Right lung (tissue), 5 donors: ENCODE data around the gene MYCBPAP. TPM values are rescaled to one million over a fixed set of nuclear protein-coding genes. Genes with fewer than 3 reads are reported as not detected.

Experiments
- DNase-seq, 2 donors: peaks; one replicate each; pipeline ENCODE4 v3.0.0-alpha.2; 2013
- polyA plus RNA-seq, 5 donors: library from polyadenylated mRNA; unstranded; fragments of 120-200 nt; gene quantifications; one replicate each; pipeline versions ENCODE4 v1.2.1 to v1.2.3, GENCODE V29; 2013; ENCODE audit warnings: inconsistent platforms in 1 of 5, low replicate concordance in 1 of 5; ENCODE audit not compliant: insufficient read length in 5 of 5, insufficient read depth in 1 of 5

The MYCBPAP gene
- polyA plus RNA-seq, 5 donors, result 5.0 to 8.2 (median 7.0) TPM

DNA sequence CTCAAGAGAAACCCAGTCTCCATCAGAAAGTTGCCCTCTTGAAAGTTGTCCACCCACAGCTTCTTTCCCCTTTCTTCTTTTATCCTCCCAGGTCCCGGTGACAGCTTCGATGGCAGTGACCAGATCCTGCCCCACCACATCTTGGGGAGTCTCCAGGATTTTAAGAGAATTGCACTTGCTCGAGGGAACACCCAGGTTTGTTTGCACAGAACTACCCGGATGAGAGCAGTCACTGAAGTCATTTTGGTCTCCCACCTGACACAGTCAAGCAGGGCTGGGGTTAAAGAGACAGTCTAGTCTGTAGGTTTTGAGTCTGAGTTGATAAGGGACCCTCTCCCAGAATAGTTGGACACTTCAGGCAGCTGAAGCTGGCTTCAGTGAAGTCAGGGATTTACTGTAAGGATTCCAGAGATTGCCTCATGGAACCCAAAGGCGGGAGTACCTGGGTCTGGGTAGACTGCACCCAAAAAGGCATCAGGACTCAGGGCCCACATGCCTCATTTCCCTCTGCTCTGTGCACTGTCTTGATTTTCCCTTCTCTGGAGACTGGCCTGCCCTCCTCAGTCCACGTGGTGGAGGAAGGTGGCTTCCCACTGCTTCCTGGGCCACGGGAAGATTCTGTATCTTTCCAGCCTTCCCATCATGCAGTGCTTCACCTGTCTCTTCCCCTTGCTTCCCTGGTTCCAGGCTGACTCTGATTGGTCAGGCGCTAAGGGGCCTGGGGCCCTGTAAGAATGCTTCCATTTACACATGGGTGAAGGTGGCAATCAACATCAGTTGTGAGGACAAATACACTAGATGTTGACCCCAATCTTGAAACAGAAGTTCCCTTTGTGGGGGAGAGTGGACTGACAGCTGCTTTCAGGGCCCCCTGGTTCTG lies 9.5 kb downstream of the MYCBPAP start:
- DNase-seq, result no peak

DNA sequence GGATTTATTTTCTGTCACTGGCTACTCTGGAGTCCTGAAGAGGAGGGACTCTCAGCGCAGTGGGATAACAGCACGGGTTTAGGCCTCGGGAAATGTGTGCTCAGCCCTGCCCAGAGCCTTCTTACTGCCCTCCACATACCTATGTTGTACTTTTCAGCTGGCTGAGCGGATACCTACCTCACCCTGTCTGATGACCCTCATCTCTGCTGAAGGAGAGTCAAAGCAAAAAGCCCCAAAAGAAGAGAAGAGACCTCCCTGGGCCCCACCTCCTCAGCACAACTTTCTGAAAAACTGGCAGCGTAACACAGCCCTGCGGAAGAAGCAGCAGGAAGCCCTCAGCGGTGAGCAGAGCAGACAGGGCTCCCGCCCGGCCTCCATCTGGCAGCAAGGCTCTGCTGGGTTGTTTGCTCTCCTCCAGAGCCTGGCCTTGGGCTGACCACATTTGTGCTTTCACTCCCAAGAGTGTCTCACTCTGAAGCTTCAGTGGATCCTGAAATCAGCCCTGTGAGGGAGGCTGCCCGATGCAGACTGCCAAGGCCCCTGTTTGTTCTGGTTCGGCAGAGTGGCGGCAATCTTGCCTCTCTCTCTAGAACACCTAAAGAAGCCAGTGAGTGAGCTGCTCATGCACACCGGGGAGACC lies 10.3 kb downstream of the MYCBPAP start:
- no peak for DNase-seq

DNA sequence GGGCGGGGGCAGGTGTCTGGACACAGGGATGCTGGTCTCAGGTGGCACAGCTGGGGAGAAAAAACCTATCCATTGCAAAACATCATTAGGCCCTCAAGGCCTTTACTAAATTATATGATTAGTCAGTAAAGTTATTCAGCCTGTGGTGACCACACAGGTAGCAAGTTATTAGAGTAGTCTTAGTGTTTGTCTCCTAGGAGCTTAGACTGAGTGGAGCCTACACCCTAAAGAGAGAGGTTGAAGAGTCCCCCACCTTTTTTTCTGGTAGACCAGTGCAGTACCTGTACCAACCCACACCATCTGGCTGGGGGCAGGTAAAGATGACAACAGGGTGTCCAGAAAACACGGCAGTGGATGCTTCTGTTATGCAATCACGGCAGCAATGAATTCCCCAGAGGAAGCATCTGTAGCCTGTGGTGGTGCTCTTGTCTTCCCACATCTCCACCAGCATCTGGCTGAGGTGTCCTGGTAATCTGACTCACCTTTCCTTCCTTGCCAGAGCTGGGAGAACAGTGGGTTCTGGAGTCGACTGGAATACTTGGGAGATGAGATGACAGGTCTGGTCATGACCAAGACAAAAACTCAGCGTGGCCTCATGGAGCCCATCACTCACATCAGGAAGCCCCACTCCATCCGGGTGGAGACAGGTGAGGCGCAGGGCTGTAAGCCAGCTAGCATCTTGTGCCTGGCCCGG lies 11.0 kb downstream of the MYCBPAP start:
- DNase-seq, result no peak

GRCh38 chr17:50520483-50520882 lies 12.2 kb downstream of the MYCBPAP start:
- no peak for DNase-seq

DNA sequence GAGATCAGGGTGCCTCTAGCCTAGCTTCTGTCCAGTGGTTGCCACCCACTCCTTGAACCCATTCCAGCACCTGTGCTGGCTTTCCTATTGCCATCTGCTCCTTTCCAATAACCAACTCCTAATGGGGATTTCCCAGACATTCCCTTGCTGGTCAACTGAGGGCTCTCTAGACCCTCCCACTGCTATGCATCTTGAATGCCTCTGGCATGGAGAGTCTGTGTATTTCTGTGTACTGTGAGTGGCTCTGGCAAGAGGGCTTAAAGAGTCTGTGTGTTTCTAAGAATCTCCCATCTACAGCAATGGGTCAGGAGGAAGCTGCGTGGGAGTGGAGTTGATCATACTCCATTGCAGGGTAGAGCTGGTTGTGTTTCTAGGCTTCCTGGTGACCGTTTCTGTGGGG lies 13.3 kb downstream of the MYCBPAP start:
- DNase-seq, result no peak

GRCh38 chr17:50522766-50523165 lies 14.5 kb downstream of the MYCBPAP start:
- DNase-seq, result no peak

GRCh38 chr17:50523208-50523607 lies 15.0 kb downstream of the MYCBPAP start:
- no peak for DNase-seq

GRCh38 chr17:50524838-50525237 lies 16.6 kb downstream of the MYCBPAP start:
- no peak for DNase-seq

DNA sequence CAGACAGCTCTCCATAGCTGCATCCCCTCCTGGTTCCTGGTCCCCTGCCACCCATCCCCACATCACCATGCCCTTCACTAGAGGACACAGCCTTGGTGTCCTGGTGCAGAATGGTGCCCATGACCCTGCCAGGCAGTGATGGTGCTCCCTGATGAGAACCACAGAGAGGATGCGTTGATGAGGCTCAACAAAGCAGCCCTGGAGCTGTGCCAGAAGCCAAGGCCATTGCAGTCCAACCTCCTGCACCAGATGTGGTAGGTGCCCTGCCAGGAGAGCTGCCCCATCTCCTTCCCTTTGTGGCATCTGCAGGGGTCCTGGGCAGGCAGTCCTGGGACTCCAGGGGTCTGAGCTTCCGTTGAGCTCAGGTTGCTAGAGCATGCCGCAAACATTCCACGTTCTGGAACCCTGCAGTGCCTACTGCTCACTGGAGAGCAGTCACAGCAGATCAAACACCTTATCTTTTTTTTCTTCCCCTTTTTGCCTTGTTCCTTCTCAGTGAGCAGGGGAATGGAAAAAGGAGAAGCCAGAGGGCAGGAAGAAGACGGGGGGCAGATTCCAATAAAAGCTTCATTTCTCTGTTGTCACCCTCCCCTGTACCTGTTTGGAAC lies 19.0 kb downstream of the MYCBPAP start:
- DNase-seq, result no peak

- no peak for DNase-seq
Measured at GRCh38 chr17:50527949-50528474, 19.8 kb downstream of the MYCBPAP start.

DNA sequence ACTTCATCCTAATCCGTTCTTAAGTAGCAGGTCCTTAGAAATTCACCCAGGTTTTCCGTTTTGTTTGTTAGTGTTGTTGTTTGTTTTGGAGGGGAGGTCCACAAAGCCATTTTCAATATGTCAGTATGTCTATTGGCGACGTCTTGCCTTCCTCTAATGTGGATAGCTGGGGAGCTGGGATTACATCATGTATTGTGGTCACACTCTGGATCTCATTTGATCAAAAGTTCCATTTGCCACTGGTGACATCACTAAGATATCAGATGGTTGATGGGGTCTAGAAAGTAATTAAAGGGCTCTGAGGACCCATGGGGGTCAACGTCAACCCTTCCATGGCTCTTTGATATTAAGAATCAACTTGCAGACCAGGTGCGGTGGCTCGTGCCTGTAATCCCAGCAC lies 21.6 kb downstream of the MYCBPAP start:
- no peak for DNase-seq

DNA sequence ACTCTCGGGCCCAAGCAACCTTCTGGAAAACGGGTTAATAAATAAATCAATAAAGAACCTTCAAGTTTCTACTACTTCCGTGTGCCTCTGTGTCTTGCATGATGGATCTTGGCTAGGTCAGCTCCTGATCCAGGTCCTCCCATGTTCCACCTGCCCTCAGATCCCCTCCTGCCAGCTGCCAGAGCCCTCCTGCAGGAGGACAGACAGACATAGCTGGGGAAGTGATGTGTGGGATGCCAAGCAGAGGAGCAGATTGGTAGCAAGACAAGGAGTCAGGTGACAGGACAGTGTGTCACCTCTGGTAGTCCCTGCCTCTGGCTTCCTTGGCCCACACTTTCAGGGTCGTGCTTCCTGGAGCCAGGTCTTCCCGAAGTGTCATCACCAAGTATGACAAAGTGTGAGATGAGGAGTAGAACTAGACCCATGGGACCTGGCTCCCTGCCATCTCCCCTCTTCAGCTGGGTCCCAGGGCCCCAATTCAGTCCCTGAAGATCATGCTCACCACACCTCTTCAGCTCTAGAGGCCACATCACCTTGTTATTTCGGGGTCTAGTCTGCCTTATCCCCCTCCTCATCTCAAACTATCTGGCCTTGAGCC lies 23.3 kb downstream of the MYCBPAP start:
- no peak for DNase-seq

DNA sequence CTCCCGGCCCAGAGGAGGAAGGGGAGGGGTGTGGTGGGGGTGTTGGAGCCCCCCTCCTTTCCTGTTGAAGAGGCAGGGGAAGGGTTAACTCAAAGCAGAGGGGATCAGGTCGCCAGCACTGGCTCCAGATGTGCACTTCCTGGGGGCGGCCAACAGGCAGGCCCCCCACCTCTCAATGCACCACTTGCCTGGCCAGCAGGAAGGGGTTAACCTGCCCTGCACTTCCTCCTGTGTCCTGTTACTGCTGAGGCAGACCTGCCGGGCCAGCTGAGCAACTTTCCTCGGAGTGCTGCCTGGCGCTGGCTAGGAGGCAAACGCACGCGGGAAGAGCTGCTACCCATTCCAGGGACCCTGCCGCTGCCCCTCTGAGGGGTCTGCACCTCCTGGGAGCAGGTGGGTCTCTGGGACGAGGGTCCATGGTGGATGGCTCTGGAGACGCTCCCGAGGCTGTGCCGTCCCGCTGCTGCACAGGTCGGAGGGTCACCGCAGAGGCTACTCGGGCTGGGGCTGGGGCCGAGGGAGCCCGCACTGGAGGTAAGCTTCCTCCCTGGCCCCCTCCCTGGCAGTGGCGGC lies 24.3 kb downstream of the MYCBPAP start, which contains the start of gene EPN3:
Gene EPN3 (plus strand): TSS at position 284 of the 573 bp plus-strand sequence. CDS start 3,822 bp downstream, outside the sequence.
- DNase-seq, result no peak

DNA sequence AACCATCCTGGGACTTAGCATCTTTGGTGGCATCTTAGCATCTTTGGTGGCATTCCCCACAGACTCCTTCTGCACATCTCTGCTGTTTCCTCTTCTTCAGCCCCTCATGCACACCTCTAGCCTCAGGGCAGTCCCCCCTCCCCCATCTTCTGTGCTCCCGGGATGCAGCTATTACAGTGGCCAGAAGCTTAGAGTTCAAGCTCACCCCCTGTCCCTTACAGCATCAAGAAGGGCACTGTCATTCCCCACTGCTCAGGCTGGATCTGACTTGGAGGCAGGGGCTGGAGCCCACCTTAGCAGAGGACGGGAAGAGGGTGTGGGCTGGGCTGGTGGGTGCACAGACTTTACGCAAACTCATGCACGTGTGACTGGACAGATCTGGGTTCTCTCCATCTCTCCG lies 24.9 kb downstream of the MYCBPAP start:
- no peak for DNase-seq

DNA sequence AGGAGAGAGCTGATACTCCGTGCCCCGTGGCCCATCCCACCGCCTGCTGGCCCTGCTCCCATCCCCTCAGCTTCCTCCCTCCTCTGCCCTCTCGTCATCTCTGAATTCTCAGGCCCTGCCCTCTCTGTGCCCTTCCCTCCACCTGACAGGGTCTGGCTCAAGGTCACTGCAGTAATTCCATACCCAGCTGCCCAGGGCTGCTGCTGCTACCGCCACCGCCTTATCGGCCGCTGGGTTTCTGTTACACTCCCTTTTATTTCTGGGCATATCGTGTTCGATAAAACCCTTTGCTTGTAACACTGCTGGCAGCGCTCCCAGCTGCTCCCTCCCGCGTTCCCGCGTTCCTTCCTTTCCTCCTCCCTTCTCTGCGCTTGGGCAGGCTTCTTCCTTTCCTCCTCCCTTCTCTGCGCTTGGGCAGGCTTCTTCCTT lies 25.5 kb downstream of the MYCBPAP start:
- DNase-seq, result peak in 1 of 2 donors; percentile 52

GRCh38 chr17:50534222-50534978 lies 26.2 kb downstream of the MYCBPAP start:
- no peak for DNase-seq

DNA sequence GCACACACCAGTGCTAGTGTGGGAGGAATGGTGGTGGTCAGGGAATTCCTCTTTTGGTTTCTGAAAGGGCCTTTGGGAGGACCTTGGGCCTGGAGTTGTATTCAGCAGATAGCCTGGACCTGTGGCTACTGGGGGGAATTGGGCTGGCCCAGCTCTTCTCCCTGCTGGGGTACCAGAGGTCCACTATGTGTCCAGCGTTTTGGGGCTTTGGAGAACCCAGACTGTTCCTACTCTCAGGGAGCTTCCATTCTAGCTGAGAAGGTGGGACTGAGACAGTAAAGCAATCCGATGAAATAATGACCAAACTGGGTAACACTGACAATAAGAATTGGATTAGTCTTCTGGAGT lies 26.7 kb downstream of the MYCBPAP start:
- DNase-seq, result no peak

GRCh38 chr17:50535407-50535806 lies 27.2 kb downstream of the MYCBPAP start:
- no peak for DNase-seq

DNA sequence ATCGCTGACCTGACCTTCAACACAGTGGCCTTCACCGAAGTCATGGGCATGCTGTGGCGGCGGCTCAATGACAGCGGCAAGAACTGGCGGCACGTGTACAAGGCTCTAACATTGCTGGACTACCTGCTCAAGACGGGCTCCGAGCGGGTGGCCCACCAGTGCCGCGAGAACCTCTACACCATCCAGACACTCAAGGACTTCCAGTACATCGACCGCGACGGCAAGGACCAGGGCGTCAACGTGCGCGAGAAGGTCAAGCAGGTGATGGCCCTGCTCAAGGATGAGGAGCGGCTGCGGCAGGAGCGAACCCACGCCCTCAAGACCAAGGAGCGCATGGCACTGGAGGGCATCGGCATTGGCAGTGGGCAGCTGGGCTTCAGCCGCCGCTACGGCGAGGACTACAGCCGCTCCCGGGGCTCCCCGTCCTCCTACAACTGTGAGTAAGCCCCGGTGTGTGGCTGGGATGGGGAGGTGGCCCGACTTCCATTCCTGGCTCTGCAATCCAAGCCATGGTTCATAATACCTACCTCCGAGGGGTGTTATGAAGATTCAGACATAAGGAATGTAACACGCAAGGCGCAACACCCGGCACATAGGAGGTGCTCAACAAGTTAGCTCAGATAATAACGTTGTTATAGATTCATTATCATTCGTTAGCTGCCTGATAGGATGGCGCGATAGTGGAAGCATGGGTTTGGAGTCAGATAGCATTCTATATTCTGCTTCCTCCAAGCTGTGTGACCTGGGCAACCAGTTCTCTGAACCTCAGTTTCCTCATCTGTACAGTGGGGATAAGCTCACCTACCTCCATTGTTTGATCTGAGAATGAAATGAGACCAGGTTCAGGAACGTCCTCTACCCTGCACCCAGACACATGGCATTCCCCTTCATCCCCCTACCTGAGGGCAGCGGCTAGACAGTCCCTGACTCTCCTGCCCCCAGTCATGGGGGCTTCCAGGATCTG lies 28.7 kb downstream of the MYCBPAP start:
- DNase-seq, result no peak
